Stimulated activated CD4-positive, alpha-beta T cell treated with anti-CD3 and anti-CD28 coated beads, Interleukin-15, amount 100 ng/mL, for 24 hours (primary cell): ENCODE data around the gene SESN1.
"Not testable (repeated sequence)": the region's sequence is repeated elsewhere in the genome, so short reads cannot be mapped to it uniquely, and the experiment has no call there.

ENCODE experiments used
- DNase-seq: peaks from one replicate; pipeline ENCODE4 v3.0.0-alpha.2; 2020

Gene SESN1

GRCh38 chr6:108993876-108994275 lies 100.8 kb downstream of the SESN1 start:
- no peak for DNase-seq

DNA sequence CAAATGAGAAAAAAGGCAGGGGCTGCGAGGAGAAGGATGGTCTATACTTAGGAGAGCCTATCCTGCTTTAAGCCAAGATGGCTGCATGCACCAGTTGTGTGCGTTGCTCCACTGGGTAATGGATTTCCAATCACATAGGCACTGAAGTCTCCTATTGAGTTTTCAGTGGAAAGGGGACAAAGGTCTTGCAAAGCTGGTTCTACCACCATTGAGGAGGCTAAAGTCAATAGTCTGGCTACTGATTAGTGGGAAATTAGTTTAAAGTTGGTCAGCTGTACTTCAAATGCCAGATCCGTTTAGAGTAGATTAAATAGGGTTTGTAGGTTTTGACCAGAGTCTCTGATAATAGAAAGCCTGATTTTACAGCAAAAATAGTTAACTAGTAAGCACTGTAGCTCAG lies 104.9 kb downstream of the SESN1 start:
- no peak for DNase-seq

DNA sequence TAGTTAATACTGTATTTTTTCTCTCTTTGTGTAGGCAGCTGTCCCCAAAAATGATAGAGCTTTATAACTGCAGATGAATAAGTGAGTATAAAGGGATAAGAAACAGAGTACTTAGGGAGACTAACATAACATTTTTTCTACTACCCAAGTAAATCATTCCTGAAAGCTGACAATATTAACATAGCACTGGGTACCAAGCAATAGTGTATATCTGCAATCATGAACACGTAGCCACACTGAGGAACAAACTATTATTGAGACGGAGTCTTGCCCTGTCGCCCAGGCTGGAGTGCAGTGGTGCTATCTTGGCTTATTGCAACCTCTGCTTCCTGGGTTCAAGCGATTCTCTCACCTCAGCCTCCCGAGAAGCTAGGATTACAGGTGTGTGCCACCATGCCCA lies 105.9 kb downstream of the SESN1 start:
- DNase-seq: no peak

GRCh38 chr6:108988296-108988695 lies 106.3 kb downstream of the SESN1 start:
- DNase-seq: no peak

- DNase-seq: no peak
Observed at GRCh38 chr6:108987156-108987555, 107.5 kb downstream of the SESN1 start.

GRCh38 chr6:108985301-108985700 lies 109.3 kb downstream of the SESN1 start:
- DNase-seq: no peak

DNA sequence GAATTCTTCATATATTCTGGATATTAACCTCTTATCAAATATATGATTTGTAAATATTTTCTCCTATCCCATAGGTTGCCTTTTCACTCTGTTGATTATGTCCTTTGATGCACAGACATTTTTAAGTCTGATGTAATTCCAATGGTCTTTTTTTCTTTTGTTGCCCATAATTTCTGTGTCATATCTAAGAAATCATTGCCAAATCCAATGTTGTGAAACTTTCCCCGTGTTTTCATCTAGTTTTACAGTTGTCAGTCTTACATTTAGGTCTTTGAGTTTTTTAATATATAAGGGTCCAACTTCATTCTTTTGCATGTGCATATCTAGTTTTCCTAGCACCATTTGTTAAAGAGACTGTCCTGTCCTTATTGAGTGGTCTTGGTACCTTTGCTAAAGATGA lies 111.5 kb downstream of the SESN1 start:
- no peak for DNase-seq

DNA sequence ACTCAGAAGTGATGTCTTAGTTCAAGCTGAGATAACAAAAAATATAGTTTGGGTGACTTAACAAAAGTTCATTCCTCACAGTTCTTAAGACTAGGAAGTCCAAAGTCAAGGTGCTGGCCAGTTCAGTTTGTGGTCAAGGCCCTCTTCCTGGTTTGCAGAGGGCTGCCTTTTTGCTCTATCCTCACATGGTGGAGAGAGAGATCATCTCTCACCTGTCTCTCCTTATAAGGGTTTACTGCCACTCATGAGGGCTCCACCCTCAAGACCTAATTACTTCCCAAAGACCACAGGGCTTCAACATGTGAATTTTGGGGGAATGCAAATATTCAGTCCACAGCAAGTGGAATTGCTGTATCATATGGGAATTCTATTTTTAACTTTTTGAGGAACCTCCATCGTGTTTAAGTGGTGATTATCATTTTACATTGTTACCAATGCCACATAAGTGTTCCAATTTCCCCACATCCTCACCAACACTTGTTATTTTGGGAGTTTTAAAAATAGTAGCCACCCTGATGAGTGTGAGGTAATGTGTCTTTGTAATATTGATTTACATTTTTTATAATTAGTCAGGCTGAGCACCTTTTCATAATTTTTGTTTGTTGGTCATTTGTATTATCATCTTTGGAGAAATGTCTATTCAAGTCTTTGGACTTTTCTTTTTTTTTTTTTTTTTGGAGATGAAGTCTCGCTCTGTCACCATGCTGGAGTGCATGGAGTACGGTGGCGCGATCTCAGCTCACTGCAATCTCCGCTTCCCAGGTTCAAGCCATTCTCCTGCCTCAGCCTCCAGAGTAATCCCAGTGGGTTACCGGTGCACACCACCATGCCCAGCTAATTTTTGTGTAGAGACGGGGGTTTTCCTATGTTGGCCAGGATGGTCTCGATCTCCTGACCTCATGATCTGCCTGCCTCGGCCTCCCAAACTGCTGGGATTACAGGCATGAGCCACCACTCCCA lies 112.2 kb downstream of the SESN1 start:
- DNase-seq: no peak

DNA sequence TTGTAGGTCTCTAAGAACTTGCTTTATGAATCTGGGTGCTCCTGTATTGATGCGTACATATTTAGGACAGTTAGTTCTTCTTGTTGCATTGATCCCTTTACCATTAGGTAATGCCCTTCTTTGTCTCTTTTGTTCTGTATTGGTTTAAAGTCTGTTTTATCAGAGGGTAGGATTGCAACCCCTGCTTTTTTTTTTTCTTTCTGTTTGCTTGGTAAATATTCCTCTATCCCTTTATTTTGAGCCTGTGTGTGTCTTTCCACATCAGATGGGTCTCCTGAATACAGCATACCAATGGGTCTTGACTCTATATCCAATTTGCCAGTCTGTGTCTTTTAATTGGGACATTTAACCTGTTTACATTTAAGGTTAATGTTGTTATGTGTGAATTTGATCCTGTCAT lies 116.0 kb downstream of the SESN1 start:
- not testable (repeated sequence) for DNase-seq

GRCh38 chr6:108974201-108974600 lies 120.4 kb downstream of the SESN1 start:
- DNase-seq: no peak

DNA sequence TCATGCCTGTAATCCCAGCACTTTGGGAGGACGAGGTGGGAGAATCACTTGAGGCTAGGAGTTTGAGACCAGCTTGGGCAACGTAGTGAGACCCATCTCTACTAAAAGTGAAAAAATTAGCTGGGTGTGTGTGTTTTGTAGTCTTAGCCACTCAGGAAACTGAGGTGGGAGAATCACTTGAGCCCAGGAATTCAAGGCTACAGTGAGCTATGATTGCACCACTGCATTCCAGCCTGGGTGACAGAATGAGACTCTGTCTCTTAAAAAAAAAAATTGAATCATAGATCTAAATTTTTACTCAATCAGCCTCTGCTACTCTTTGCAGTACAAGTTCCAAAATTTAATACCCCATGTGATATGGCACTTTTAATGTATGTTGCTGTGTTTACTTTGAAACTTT lies 124.9 kb downstream of the SESN1 start:
- DNase-seq: no peak

- DNase-seq: no peak
Observed at GRCh38 chr6:108968325-108969316, 126.0 kb downstream of the SESN1 start.

- DNase-seq: no peak
Observed at GRCh38 chr6:108966855-108967755, 127.5 kb downstream of the SESN1 start.

GRCh38 chr6:108966251-108966650 lies 128.4 kb downstream of the SESN1 start:
- DNase-seq: no peak

GRCh38 chr6:108961985-108962384 lies 132.7 kb downstream of the SESN1 start:
- no peak for DNase-seq

- DNase-seq: no peak
Observed at GRCh38 chr6:108961077-108961476, 133.6 kb downstream of the SESN1 start.

DNA sequence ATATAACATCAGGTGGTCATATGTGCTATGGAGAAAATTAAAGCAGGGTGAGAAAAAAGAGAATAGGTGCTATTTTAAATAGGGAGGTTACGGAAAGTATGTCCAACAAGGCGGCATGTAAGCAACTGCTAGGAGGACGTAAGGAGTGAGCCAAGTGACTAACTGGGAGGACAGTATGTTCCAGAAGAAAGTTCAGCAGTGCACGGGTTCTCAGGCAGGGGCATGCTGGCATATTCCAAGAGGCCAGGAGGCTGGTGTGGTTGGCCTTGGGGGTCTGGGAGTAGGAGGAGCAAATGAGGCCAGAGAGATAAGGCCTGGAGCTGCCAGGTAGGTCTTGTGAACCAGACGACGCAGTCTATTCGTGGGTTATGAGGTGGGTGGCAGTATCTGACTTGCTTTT lies 134.0 kb downstream of the SESN1 start:
- no peak for DNase-seq

GRCh38 chr6:108959972-108960582 lies 134.6 kb downstream of the SESN1 start:
- no peak for DNase-seq

GRCh38 chr6:108958900-108959770 lies 135.5 kb downstream of the SESN1 start:
- DNase-seq: no peak

- DNase-seq: no peak
Observed at GRCh38 chr6:108957221-108957620, 137.4 kb downstream of the SESN1 start.
